Activated naive CD4-positive, alpha-beta T cell treated with anti-CD3 and anti-CD28 coated beads, Interleukin-2, amount 50 U/mL, for 16 hours (primary cell): ENCODE results near the gene AMTN.

Source experiments
- DNase-seq: peaks from one replicate; pipeline ENCODE4 v3.0.0-alpha.2; 2020

The AMTN gene

DNA sequence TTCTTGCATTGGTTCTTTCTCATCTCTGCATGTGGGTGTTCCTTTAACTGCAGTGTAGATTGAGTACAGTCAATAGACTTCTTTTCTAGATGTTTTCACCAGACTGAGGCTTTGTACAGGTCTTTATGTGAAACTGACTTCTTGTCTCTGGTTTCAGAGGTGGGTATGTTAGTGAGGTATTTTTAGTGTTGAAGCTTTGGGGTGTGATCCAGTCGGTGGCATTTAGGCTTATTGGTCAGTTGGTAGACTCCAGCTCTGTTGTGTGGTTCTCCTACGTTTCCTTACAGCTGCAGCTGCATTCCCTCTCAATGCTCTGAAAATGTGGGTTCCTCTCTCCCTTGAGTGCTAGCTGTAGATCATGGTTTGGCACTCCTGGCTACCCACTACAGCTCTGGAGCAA is 52.4 kb downstream of the AMTN start:
- no peak for DNase-seq

DNA sequence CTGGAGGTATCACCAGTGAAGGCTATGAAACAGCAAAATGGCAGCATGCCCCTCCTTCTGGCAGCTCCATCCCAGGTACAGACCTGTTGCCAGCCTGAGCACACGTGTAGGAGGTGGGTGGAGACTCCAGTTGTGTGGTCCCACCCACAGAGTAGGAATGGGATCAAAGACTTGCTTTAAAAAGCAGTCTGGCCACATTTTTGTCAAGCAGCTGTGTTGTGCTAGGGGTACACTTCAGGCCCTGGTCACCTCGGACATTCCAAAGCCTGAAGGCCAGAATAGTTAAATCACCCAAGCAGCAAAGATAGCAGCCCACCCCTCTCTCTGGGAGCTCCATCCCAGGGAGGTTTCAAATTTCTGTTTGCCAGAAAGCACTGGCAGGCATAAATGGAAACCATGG is 53.4 kb downstream of the AMTN start:
- no peak for DNase-seq

DNA sequence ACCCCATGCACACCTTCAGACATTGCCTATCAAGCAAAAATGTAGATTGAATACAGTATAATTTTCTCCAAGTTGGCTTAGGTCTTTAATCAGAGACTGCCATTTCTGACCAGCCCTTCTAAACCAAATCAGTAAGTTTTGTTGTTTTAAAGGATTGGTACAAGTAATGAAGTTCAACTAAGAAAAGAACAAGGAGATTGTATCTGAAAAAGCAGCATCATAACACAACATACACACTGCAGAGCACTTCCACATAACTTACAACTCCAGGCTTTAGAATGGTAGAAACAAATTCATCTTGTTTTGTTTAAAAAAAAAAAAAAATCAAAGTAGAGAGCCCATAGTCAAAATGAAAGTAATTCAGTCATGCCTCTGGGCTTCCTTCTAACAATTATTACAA is 57.6 kb downstream of the AMTN start:
- DNase-seq: no peak

DNA sequence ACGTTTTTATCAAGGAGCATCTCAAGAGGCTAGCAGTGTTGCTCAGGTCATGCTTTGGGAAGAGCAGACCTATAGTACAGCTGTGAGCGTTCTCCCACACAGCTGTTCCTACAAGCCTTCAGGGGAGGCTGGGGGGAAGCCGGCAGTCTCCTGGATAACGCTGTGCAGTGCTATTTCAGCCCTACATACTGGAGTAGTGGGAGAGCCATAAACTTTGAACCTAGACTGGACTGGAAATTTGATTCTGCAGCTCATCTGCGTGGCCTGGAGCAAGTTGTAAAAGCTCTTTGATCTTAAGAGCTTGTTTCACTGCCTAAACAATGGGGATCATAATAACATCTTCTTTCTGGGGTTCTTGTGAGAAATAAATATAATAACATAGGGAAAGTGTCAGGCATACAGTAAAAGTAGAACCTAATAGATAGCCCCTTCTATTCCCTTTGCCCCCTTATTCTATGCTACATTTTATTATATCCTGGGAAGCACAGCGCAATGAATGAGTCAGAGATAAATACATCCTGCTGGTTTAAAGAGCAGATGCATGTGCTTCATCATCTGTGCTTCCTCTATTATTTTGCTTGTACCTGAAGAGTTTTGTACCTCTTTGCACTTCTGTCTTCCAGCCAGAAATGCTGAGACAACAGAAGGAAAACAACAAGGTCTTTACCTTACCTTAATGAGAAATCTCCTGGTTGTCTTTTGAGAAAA is 59.0 kb downstream of the AMTN start:
- no peak for DNase-seq

DNA sequence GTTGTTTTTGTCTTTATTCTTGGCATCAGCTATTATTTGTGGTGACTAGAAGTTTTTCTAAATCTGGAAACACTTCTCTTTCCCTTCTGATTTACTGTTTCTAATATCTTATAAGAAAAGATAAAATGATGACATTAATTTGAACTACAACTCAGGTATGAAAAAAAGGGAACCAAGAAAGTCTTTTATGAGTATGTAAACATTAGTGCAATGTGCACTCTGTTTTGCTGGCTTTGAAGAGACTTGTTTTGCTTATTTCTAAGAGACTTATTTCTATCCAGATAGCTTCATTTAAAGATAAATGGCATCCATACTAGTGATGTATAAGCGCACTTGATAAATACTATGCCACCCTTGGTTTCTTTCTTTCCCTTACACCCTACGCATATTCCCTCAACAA is 63.6 kb downstream of the AMTN start:
- DNase-seq: no peak
